HG02938 (cell line): ENCODE data around the gene NKAIN2.

ENCODE experiments used
- ATAC-seq: cut with Tn5 transposase; IDR thresholded peaks from one replicate; pipeline ENCODE4 v1.9.1; 2021; ENCODE audit warnings: mild to moderate bottlenecking, moderate library complexity; ENCODE audit not compliant: unreplicated experiment

The NKAIN2 gene

GRCh38 chr6:124793398-124793797, 989.7 kb downstream of the NKAIN2 start:
- ATAC-seq = no peak

- ATAC-seq = no peak
Observed at GRCh38 chr6:124795643-124796463, 992.2 kb downstream of the NKAIN2 start.

- no peak for ATAC-seq
Observed at GRCh38 chr6:124796464-124796970, 992.9 kb downstream of the NKAIN2 start.

- no peak for ATAC-seq
Observed at GRCh38 chr6:124797224-124797623, 993.6 kb downstream of the NKAIN2 start.

- no peak for ATAC-seq
Observed at GRCh38 chr6:124798942-124799496, 995.4 kb downstream of the NKAIN2 start.

GRCh38 chr6:124799638-124800037, 996.0 kb downstream of the NKAIN2 start:
- ATAC-seq = no peak

- no peak for ATAC-seq
Observed at GRCh38 chr6:124800222-124800621, 996.6 kb downstream of the NKAIN2 start.

GRCh38 chr6:124812067-124812466, 1008.4 kb downstream of the NKAIN2 start:
- ATAC-seq = no peak

GRCh38 chr6:124819346-124819745, 1015.7 kb downstream of the NKAIN2 start:
- no peak for ATAC-seq

- no peak for ATAC-seq
Observed at GRCh38 chr6:124822204-124822613, 1018.5 kb downstream of the NKAIN2 start.

- ATAC-seq = no peak
Observed at GRCh38 chr6:124822721-124823120, 1019.1 kb downstream of the NKAIN2 start.

- ATAC-seq = no peak
Observed at GRCh38 chr6:124823240-124824111, 1019.8 kb downstream of the NKAIN2 start.

GRCh38 chr6:124825564-124825963, 1021.9 kb downstream of the NKAIN2 start:
- no peak for ATAC-seq

GRCh38 chr6:124829822-124830221, 1026.2 kb downstream of the NKAIN2 start:
- no peak for ATAC-seq

- no peak for ATAC-seq
Observed at GRCh38 chr6:124830506-124830905, 1026.8 kb downstream of the NKAIN2 start.

- ATAC-seq = no peak
Observed at GRCh38 chr6:124854338-124854922, 1050.8 kb downstream of the NKAIN2 start.

GRCh38 chr6:124857746-124858145, 1054.1 kb downstream of the NKAIN2 start:
- ATAC-seq = no peak

- no peak for ATAC-seq
Observed at GRCh38 chr6:124858564-124858963, 1054.9 kb downstream of the NKAIN2 start.

- ATAC-seq = no peak
Observed at GRCh38 chr6:124859366-124859765, 1055.7 kb downstream of the NKAIN2 start.

GRCh38 chr6:124866040-124866439, 1062.4 kb downstream of the NKAIN2 start:
- ATAC-seq = no peak

GRCh38 chr6:124867121-124867520, 1063.5 kb downstream of the NKAIN2 start:
- ATAC-seq = no peak
